Ovary (tissue), 9 donors: ENCODE data around the gene CYP46A1. TPM values are rescaled to one million over a fixed set of nuclear protein-coding genes. Genes with fewer than 3 reads are reported as not detected.
A peak's percentile ranks its signal among the peaks of the same experiment; 100 is the strongest.

Experiments used
- DNase-seq, 5 donors: peaks; one replicate each; pipeline ENCODE4 v3.0.0-alpha.2; 2019 to 2020
- H3K27ac ChIP-seq, 2 donors: fragments of 200-600 bp; one replicate each; pipeline versions ENCODE4 v1.5.1 to v1.8.0; 2019 to 2022
- H3K27me3 ChIP-seq: fragments of 200-600 bp; one replicate; pipeline ENCODE4 v1.8.0; 2022
- H3K36me3 ChIP-seq: fragments of 200-600 bp; sonication (generic); one replicate; pipeline ENCODE4 v1.5.1; 2019
- H3K4me1 ChIP-seq: one replicate; pipeline ENCODE4 v1.8.1; 2013; ENCODE audit warnings: mild to moderate bottlenecking, moderate library complexity; ENCODE audit not compliant: insufficient read depth
- H3K4me3 ChIP-seq: fragments of 200-600 bp; sonication (generic); one replicate; pipeline ENCODE4 v1.5.1; 2017
- H3K9me3 ChIP-seq, 2 donors: fragments of 200-600 bp in 1 of 2; sonication (generic) in 1 of 2; one replicate each; pipeline versions ENCODE4 v1.5.1 to v1.8.1; 2013 to 2019; ENCODE audit warnings: mild to moderate bottlenecking in 1 of 2, moderate library complexity in 1 of 2
- EP300 ChIP-seq: sonication (generic); formaldehyde crosslinking; IDR thresholded peaks from one replicate; pipeline ENCODE4 v1.6.1; 2017; ENCODE audit warnings: antibody characterized with exemption
- POLR2A ChIP-seq: fragments of 450-650 bp; IDR thresholded peaks from one replicate; pipeline ENCODE4 v1.6.1; 2017; ENCODE audit warnings: antibody characterized with exemption, mild to moderate bottlenecking, moderate library complexity
- WGBS, 3 donors: extraction: QIAGEN DNeasy Blood & Tissue Kit in 1 of 3; methylation state at CpG; one replicate each; pipeline versions ENCODE4 v1.1.5 to v1.1.7; 2013 to 2017; 5-methylcytosine and 5-hydroxymethylcytosine counted together
- intact Hi-C, 4 donors: fragments of 100-400 bp; cut with DNase I; formaldehyde crosslinking; loops; one replicate each; pipeline versions ENCODE4 v1.11.0 to v1.15.1; 2022 to 2023
- polyA plus RNA-seq, 2 donors: library from polyadenylated mRNA; stranded (reverse); fragments of 200-250 nt in 1 of 2; fragments of 350-450 nt in 1 of 2; fragmentation: Illumina TruSeq in 1 of 2; extraction: RNeasy Lipid Tissue Mini Kit (QIAGEN cat#74804) in 1 of 2; gene quantifications; one replicate each; pipeline ENCODE4 v1.2.3, GENCODE V29; 2013 to 2014
- total RNA-seq, 7 donors: library from RNA; depleted of rRNA in 2 of 7; stranded (reverse); fragments of >200 nt in 2 of 7; fragmentation: NEBNext Ultra II Directional in 3 of 7; extraction: Animal tissue kit (Norgen Biotek cat#: 25700) in 3 of 7; gene quantifications; one replicate each; pipeline versions ENCODE4 v1.1.0 to v1.2.4, GENCODE V29; 2016 to 2023
- TF ChIP-seq, protein P1 (sequence below), 3 donors: fragments of 450-650 bp in 2 of 3; fragments of 200-600 bp in 1 of 3; IDR thresholded peaks; one replicate each; pipeline versions ENCODE4 v1.5.1 to v1.8.0; 2016 to 2022; ENCODE audit warnings: antibody characterized with exemption in 3 of 3, mild to moderate bottlenecking in 1 of 3
- donor health status: DM: no; HTN: no; CAD: no; lungs with moderate emphysema.
- donor health status: DM: no; HTN: no; CAD: no.
- donor health status: Bipolar disorder and iron deficiency.
- donor health status: DM: yes; HTN: yes; CAD: no.
- donor health status: DM: no; HTN: no; CAD: no.
- donor health status: DM: yes; HTN: yes; CAD: no.

CYP46A1 gene
- total and polyA plus RNA-seq, 9 donors: 0.48 to 4.9 (median 1.7) TPM

- no peak overlapping the region for H3K4me3 ChIP-seq
- peak; percentile 8 to 35 (median 20) for DNase-seq
- H3K27me3 ChIP-seq: no peaks in the 10 kb centered on the region
- no peaks in the 10 kb centered on the region for H3K36me3 ChIP-seq
- peaks cover 16% of the 10 kb centered on the region for H3K4me1 ChIP-seq
- no peaks in the 10 kb centered on the region for H3K9me3 ChIP-seq
- intact Hi-C loops: loop anchor here in 3 of 4 donors (5.0 kb wide), 3 partner anchors 60 to 150 kb away; partner anchors contain the start of gene EML1 (in 1 of the 3)
- TF ChIP-seq POLR2A (no peak), EP300 (no peak)
- TF ChIP-seq, protein P1, sequence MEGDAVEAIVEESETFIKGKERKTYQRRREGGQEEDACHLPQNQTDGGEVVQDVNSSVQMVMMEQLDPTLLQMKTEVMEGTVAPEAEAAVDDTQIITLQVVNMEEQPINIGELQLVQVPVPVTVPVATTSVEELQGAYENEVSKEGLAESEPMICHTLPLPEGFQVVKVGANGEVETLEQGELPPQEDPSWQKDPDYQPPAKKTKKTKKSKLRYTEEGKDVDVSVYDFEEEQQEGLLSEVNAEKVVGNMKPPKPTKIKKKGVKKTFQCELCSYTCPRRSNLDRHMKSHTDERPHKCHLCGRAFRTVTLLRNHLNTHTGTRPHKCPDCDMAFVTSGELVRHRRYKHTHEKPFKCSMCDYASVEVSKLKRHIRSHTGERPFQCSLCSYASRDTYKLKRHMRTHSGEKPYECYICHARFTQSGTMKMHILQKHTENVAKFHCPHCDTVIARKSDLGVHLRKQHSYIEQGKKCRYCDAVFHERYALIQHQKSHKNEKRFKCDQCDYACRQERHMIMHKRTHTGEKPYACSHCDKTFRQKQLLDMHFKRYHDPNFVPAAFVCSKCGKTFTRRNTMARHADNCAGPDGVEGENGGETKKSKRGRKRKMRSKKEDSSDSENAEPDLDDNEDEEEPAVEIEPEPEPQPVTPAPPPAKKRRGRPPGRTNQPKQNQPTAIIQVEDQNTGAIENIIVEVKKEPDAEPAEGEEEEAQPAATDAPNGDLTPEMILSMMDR (IDR thresholded peaks at IDR 0.05): no peak
- H3K27ac ChIP-seq: no peak overlapping the region
- 63 to 81% (median 70%) methylated on average over 23 of the region's 23 CpGs for WGBS, 3 donors
These were observed 48.5 kb downstream of the CYP46A1 start for GRCh38 chr14:99732436-99733210.

GRCh38 chr14:99733211-99733539 is 49.1 kb downstream of the CYP46A1 start:
- Histone ChIP-seq H3K27me3 (no peaks in the 10 kb centered on the region), H3K36me3 (no peaks in the 10 kb centered on the region), H3K4me3 (no peak overlapping the region), H3K27ac (no peak overlapping the region), H3K4me1 (peaks cover 16% of the 10 kb centered on the region), H3K9me3 (no peaks in the 10 kb centered on the region)
- TF ChIP-seq EP300 (no peak), POLR2A (no peak)
- TF ChIP-seq, protein P1 (IDR thresholded peaks at IDR 0.05): no peak
- WGBS, 3 donors: 79 to 83% (median 79%) methylated on average over 6 of the region's 6 CpGs
- peak in 1 of 5 donors; percentile 11 for DNase-seq
- intact Hi-C loops: loop anchor here in 3 of 4 donors (5.0 kb wide), 3 partner anchors 59 to 149 kb away; partner anchors contain the start of gene EML1 (in 1 of the 3)

GRCh38 chr14:99733540-99734405 is 49.7 kb downstream of the CYP46A1 start:
- DNase-seq: peak; percentile 9 to 37 (median 19)
- H3K4me1 ChIP-seq: peaks cover 16% of the 10 kb centered on the region
- no peak overlapping the region for H3K4me3 ChIP-seq
- H3K27ac ChIP-seq: no peak overlapping the region
- no peak for TF ChIP-seq POLR2A
- TF ChIP-seq EP300: no peak
- TF ChIP-seq, protein P1 (IDR thresholded peaks at IDR 0.05): no peak
- 73 to 82% (median 81%) methylated on average over 26 of the region's 26 CpGs for WGBS, 3 donors
- no peaks in the 10 kb centered on the region for H3K27me3 ChIP-seq
- intact Hi-C loops: loop anchor here in 3 of 4 donors (5.0 kb wide), 3 partner anchors 59 to 149 kb away; partner anchors contain the start of gene EML1 (in 1 of the 3)
- no peaks in the 10 kb centered on the region for H3K9me3 ChIP-seq
- H3K36me3 ChIP-seq: no peaks in the 10 kb centered on the region

- intact Hi-C loops: loop anchor here in 3 of 4 donors (5.0 kb wide), 3 partner anchors 58 to 148 kb away; partner anchors contain the start of gene EML1 (in 1 of the 3)
- TF ChIP-seq EP300: no peak
- TF ChIP-seq POLR2A: no peak
- TF ChIP-seq, protein P1 (IDR thresholded peaks at IDR 0.05): no peak
- DNase-seq: peak in 4 of 5 donors; percentile 7 to 33 (median 16)
- Histone ChIP-seq H3K4me3 (no peak overlapping the region), H3K27ac (no peak overlapping the region), H3K36me3 (no peaks in the 10 kb centered on the region), H3K4me1 (peaks cover 16% of the 10 kb centered on the region), H3K9me3 (no peaks in the 10 kb centered on the region), H3K27me3 (no peaks in the 10 kb centered on the region)
- WGBS, 3 donors: 58 to 71% (median 60%) methylated on average over 18 of the region's 18 CpGs
These were observed 50.4 kb downstream of the CYP46A1 start for GRCh38 chr14:99734406-99735051.
